H1 (cell line): Measurements from ENCODE around the gene TSHZ2. TPM values are rescaled to one million over a fixed set of nuclear protein-coding genes. Genes with fewer than 3 reads are reported as not detected.

Experiments used
- CTCF ChIA-PET: fragments of 300-600 bp; sonication (Branson Sonifier 250); formaldehyde crosslinking; loops from one replicate; lab custom pipeline; 2021; ENCODE audit not compliant: partially characterized antibody; lab: Charles Lee
- POLR2A ChIA-PET: fragments of 300-600 bp; sonication (Branson Sonifier 250); formaldehyde crosslinking; loops from one replicate; lab custom pipeline; 2021; ENCODE audit warnings: inconsistent platforms; ENCODE audit not compliant: partially characterized antibody; lab: Charles Lee
- DNase-seq, 2 experiments: peaks; one replicate each; pipeline versions ENCODE4 v3.0.0 to v3.0.0-alpha.2; 2010 to 2022; ENCODE audit warnings: low spot score in 2 of 2, low read depth in 1 of 2, mixed read lengths in 1 of 2
- FAIRE-seq: peaks from 2 replicates; lab custom pipeline; 2011; peaks lifted over from hg19 to GRCh38; lab: Jason Lieb, UNC
- H2AFZ ChIP-seq: 2 replicates; pipeline ENCODE4 v1.8.1; 2012; ENCODE audit warnings: low read length, inconsistent platforms
- H2AK5ac ChIP-seq: 2 replicates; pipeline ENCODE4 v1.6.1; 2013; ENCODE audit warnings: low read depth, low read length
- H2BK120ac ChIP-seq: replicated peaks from 2 replicates; pipeline ENCODE3; 2013; ENCODE audit warnings: low read depth, low read length, inconsistent platforms
- H2BK12ac ChIP-seq: 2 replicates; pipeline ENCODE4 v1.6.1; 2013; ENCODE audit warnings: low read depth, low read length
- H2BK15ac ChIP-seq: 2 replicates; pipeline ENCODE4 v1.6.1; 2013; ENCODE audit warnings: low read length
- H2BK20ac ChIP-seq: 2 replicates; pipeline ENCODE4 v1.6.1; 2013; ENCODE audit warnings: low read length
- H2BK5ac ChIP-seq: 2 replicates; pipeline ENCODE4 v1.6.1; 2013; ENCODE audit warnings: low read depth, low read length
- H3K14ac ChIP-seq: 2 replicates; pipeline ENCODE4 v1.6.1; 2013; ENCODE audit warnings: inconsistent platforms; ENCODE audit not compliant: insufficient read length
- H3K18ac ChIP-seq: 2 replicates; pipeline ENCODE4 v1.6.1; 2013; ENCODE audit warnings: low read length; ENCODE audit errors: extremely low read depth
- H3K23ac ChIP-seq: 2 replicates; pipeline ENCODE4 v1.6.1; 2013; ENCODE audit warnings: inconsistent platforms; ENCODE audit not compliant: insufficient read length
- H3K23me2 ChIP-seq: 2 replicates; pipeline ENCODE4 v1.6.1; 2013; ENCODE audit warnings: low read depth, low read length
- H3K27ac ChIP-seq: 2 replicates; pipeline ENCODE4 v1.6.1; 2011; ENCODE audit warnings: low read depth, low read length, inconsistent platforms
- H3K27me3 ChIP-seq, 4 experiments: replicated peaks in 1 of 4; 1 replicate in 1 of 4; 2 replicates in 3 of 4; pipeline versions ENCODE4 v1.6.1 to v1.8.1; 2011 to 2013; ENCODE audit warnings: low read length in 3 of 4, mild to moderate bottlenecking in 3 of 4, inconsistent platforms in 2 of 4, mixed read lengths in 2 of 4, moderate library complexity in 1 of 4; ENCODE audit not compliant: control insufficient read depth in 3 of 4, insufficient read depth in 3 of 4; ENCODE audit errors: extremely low read depth in 1 of 4
- H3K36me3 ChIP-seq, 4 experiments: 2 replicates each; pipeline versions ENCODE4 v1.6.1 to v1.8.1; 2011 to 2013; ENCODE audit warnings: mild to moderate bottlenecking in 4 of 4, low read length in 3 of 4, moderate library complexity in 2 of 4, control low read depth in 1 of 4, inconsistent platforms in 1 of 4; ENCODE audit not compliant: insufficient read depth in 4 of 4, control insufficient read depth in 2 of 4
- H3K4ac ChIP-seq: replicated peaks from 2 replicates; pipeline ENCODE3; 2013; ENCODE audit warnings: low read length, low read depth, mixed read lengths, inconsistent platforms; ENCODE audit not compliant: insufficient read length
- H3K4me1 ChIP-seq, 4 experiments: replicated peaks in 1 of 4; 1 replicate in 1 of 4; 2 replicates in 3 of 4; pipeline versions ENCODE4 v1.6.1 to v1.8.1; 2011 to 2013; ENCODE audit warnings: low read length in 3 of 4, inconsistent platforms in 2 of 4, mixed read lengths in 1 of 4; ENCODE audit not compliant: insufficient read depth in 4 of 4, control insufficient read depth in 3 of 4
- H3K4me2 ChIP-seq, 2 experiments: 2 replicates each; pipeline versions ENCODE4 v1.6.1 to v1.8.1; 2011 to 2013; ENCODE audit warnings: low read depth in 2 of 2, low read length in 2 of 2, control low read depth in 1 of 2, inconsistent platforms in 1 of 2, mild to moderate bottlenecking in 1 of 2; ENCODE audit not compliant: insufficient read depth in 1 of 2
- H3K4me3 ChIP-seq, 4 experiments: fragments of 200-600, 300-600 bp in 1 of 4; sonication (generic), shearing (Covaris generic), sonication (Bioruptor Twin) in 1 of 4; 2 replicates each; pipeline versions ENCODE4 v1.5.1 to v1.8.1; 2011 to 2016; ENCODE audit warnings: low read length in 4 of 4, low read depth in 3 of 4, control low read depth in 2 of 4, inconsistent platforms in 2 of 4, mild to moderate bottlenecking in 2 of 4, mixed read lengths in 1 of 4, moderate library complexity in 1 of 4; ENCODE audit not compliant: insufficient read depth in 2 of 4; ENCODE audit errors: extremely low read depth in 1 of 4
- H3K56ac ChIP-seq: replicated peaks from 2 replicates; pipeline ENCODE3; 2013; ENCODE audit warnings: low read depth, mild to moderate bottlenecking, mixed read lengths, low read length, inconsistent platforms; ENCODE audit not compliant: insufficient read length
- H3K79me1 ChIP-seq: 2 replicates; pipeline ENCODE4 v1.6.1; 2013; ENCODE audit warnings: low read depth, low read length, control low read depth
- H3K79me2 ChIP-seq, 2 experiments: 2 replicates each; pipeline versions ENCODE4 v1.6.1 to v1.8.1; 2012 to 2013; ENCODE audit warnings: low read length in 2 of 2, mild to moderate bottlenecking in 2 of 2, inconsistent platforms in 1 of 2; ENCODE audit not compliant: insufficient read depth in 2 of 2, control insufficient read depth in 1 of 2
- H3K9ac ChIP-seq, 4 experiments: replicated peaks in 1 of 4; 1 replicate in 1 of 4; 2 replicates in 3 of 4; pipeline versions ENCODE4 v1.6.1 to v1.8.1; 2011 to 2013; ENCODE audit warnings: low read depth in 3 of 4, low read length in 3 of 4, control low read depth in 2 of 4, mild to moderate bottlenecking in 2 of 4, moderate library complexity in 2 of 4, inconsistent platforms in 1 of 4; ENCODE audit errors: extremely low read depth in 1 of 4
- H3K9me3 ChIP-seq, 2 experiments: 2 replicates each; pipeline versions ENCODE4 v1.6.1 to v1.8.1; 2012 to 2013; ENCODE audit warnings: mild to moderate bottlenecking in 2 of 2, moderate library complexity in 2 of 2, control low read depth in 1 of 2, inconsistent platforms in 1 of 2, low read depth in 1 of 2, low read length in 1 of 2, mixed read lengths in 1 of 2; ENCODE audit not compliant: insufficient read depth in 2 of 2
- H4K20me1 ChIP-seq, 2 experiments: replicated peaks in 1 of 2; 2 replicates each; pipeline versions ENCODE3 to v1.8.1; 2011 to 2013; ENCODE audit warnings: inconsistent platforms in 2 of 2, low read length in 2 of 2, mild to moderate bottlenecking in 1 of 2; ENCODE audit not compliant: insufficient read depth in 2 of 2, control insufficient read depth in 1 of 2
- H4K5ac ChIP-seq: 2 replicates; pipeline ENCODE4 v1.6.1; 2013; ENCODE audit warnings: low read length, low read depth, mixed read lengths, inconsistent platforms; ENCODE audit not compliant: insufficient read length
- H4K8ac ChIP-seq: 2 replicates; pipeline ENCODE4 v1.8.0; 2013; ENCODE audit warnings: mild to moderate bottlenecking, moderate library complexity, low read length, inconsistent platforms; ENCODE audit not compliant: insufficient read depth; ENCODE audit errors: extremely low read depth
- H4K91ac ChIP-seq: replicated peaks from 2 replicates; pipeline ENCODE3; 2013; ENCODE audit warnings: low read length, mixed read lengths, inconsistent platforms; ENCODE audit not compliant: insufficient read length
- ATF2 ChIP-seq: IDR thresholded peaks from 2 replicates; pipeline ENCODE4 v1.6.1; 2012; ENCODE audit warnings: low read length, inconsistent platforms
- BCL11A ChIP-seq, 2 experiments: IDR thresholded peaks; one replicate each; pipeline ENCODE4 v1.6.1; 2011; ENCODE audit warnings: low read depth in 2 of 2, low read length in 2 of 2, mild to moderate bottlenecking in 2 of 2
- CBX8 ChIP-seq: fragments of 300-800, 300-1000 bp; sonication (generic); IDR thresholded peaks from 2 replicates; pipeline ENCODE4 v1.7.1; 2016; ENCODE audit warnings: low read depth, low read length, borderline replicate concordance
- CHD2 ChIP-seq: IDR thresholded peaks from 2 replicates; pipeline ENCODE4 v1.6.1; 2012; ENCODE audit warnings: low read length, improper control_type of control experiment
- CTBP2 ChIP-seq: IDR thresholded peaks from 2 replicates; pipeline ENCODE4 v1.7.0; 2011; ENCODE audit warnings: borderline replicate concordance, mild to moderate bottlenecking, moderate library complexity, mixed read lengths, low read length; ENCODE audit not compliant: insufficient read depth, insufficient read length
- FOSL1 ChIP-seq: IDR thresholded peaks from 2 replicates; pipeline ENCODE4 v1.6.1; 2011; ENCODE audit warnings: mild to moderate bottlenecking, low read depth, low read length, moderate library complexity; ENCODE audit not compliant: insufficient read depth
- HDAC6 ChIP-seq: IDR thresholded peaks from one replicate; pipeline ENCODE4 v1.7.1; 2012; ENCODE audit warnings: low read depth, mild to moderate bottlenecking, inconsistent platforms, low read length, moderate library complexity
- POLR2A ChIP-seq, 2 experiments: IDR thresholded peaks; 1 replicate in 1 of 2; 2 replicates in 1 of 2; pipeline ENCODE4 v1.6.1; 2011; ENCODE audit warnings: low read depth in 2 of 2, low read length in 2 of 2, mild to moderate bottlenecking in 2 of 2; ENCODE audit errors: control extremely low read depth in 1 of 2
- RAD21 ChIP-seq, 2 experiments: IDR thresholded peaks in 1 of 2; conservative IDR thresholded peaks in 1 of 2; 2 replicates each; pipeline ENCODE4 v1.6.1; 2011; ENCODE audit warnings: low read depth in 2 of 2, low read length in 2 of 2, improper control_type of control experiment in 1 of 2, inconsistent platforms in 1 of 2, mild to moderate bottlenecking in 1 of 2, moderate library complexity in 1 of 2
- SP2 ChIP-seq: IDR thresholded peaks from 2 replicates; pipeline ENCODE4 v1.6.1; 2012; ENCODE audit warnings: mild to moderate bottlenecking, low read length, inconsistent platforms
- TEAD4 ChIP-seq: IDR thresholded peaks from 2 replicates; pipeline ENCODE4 v1.6.1; 2012; ENCODE audit warnings: low read depth, low read length, inconsistent platforms, mixed read lengths
- USF2 ChIP-seq: IDR thresholded peaks from 2 replicates; pipeline ENCODE4 v1.6.1; 2011; ENCODE audit warnings: low read length, improper control_type of control experiment
- WGBS, 2 experiments: shearing (Covaris generic) in 1 of 2; methylation state at CpG; one replicate each; pipeline versions ENCODE4 v1.1.6 to v1.1.7; 2013 to 2015; ENCODE audit warnings: low lambda C conversion rate in 2 of 2, mixed read lengths in 2 of 2, inconsistent platforms in 1 of 2, low coverage in 1 of 2, missing lambda C conversion rate in 1 of 2; ENCODE audit not compliant: insufficient replicate concordance in 2 of 2, insufficient coverage in 1 of 2, insufficient read length in 1 of 2; ENCODE audit errors: extremely low coverage in 1 of 2, missing lambda C conversion rate in 1 of 2; 5-methylcytosine and 5-hydroxymethylcytosine counted together
- polyA plus RNA-seq, 7 experiments: library from polyadenylated mRNA; depleted of rRNA in 3 of 7; stranded (reverse) in 5 of 7; unstranded in 2 of 7; fragments of >200 nt in 5 of 7; fragments of 200-250 nt in 2 of 7; gene quantifications; 1 replicate in 5 of 7; 2 replicates in 1 of 7; 4 replicates in 1 of 7; pipeline versions ENCODE4 v1.2.1 to v1.2.3, GENCODE V29; 2011 to 2013; ENCODE audit warnings: missing spikeins in 2 of 7, mixed read lengths in 2 of 7
- total RNA-seq: library from RNA; stranded (reverse); fragmentation: NEBNext Ultra II Directional; extraction: Animal tissue kit (Norgen Biotek cat#: 25700); gene quantifications from 2 replicates; pipeline ENCODE4 v1.2.1, GENCODE V29; 2021

TSHZ2 gene
- total and polyA plus RNA-seq, 2 of the 8 experiments (the other 6 are each of a cell fraction or from before 2014, with no cell fraction given) = 0.14 to 0.30 TPM

GRCh38 chr20:53202777-53203176 lies 230.6 kb downstream of the TSHZ2 start:
- no peak overlapping the region for H2BK20ac ChIP-seq
- DNase-seq = no peak
- no peak overlapping the region for H3K18ac ChIP-seq
- ChIA-PET CTCF (interaction anchor here (0.8 to 2.6 kb wide), 10 partner anchors 10 to 345 kb away, joined by 3 to 9 read pairs (median 4); no protein-coding TSS in a partner anchor), POLR2A (no interaction called here)
- no peak overlapping the region for H4K91ac ChIP-seq
- H3K9ac ChIP-seq = no peak overlapping the region
- no peaks in the 10 kb centered on the region for H3K79me1 ChIP-seq
- no peaks in the 10 kb centered on the region for H3K9me3 ChIP-seq
- FAIRE-seq = no peak
- no peak overlapping the region for H2BK12ac ChIP-seq
- no peak overlapping the region for H4K5ac ChIP-seq
- no peaks in the 10 kb centered on the region for H4K20me1 ChIP-seq
- no peak overlapping the region for H3K23ac ChIP-seq
- H3K27me3 ChIP-seq = no peaks in the 10 kb centered on the region
- WGBS, 2 experiments = 97% methylated on average over 3 of the region's 3 CpGs; no CpG with 5 or more reads in 1 of the 2 experiments
- no peak overlapping the region for H3K56ac ChIP-seq
- H3K4me1 ChIP-seq = no peaks in the 10 kb centered on the region
- H3K14ac ChIP-seq = no peak overlapping the region
- no peak overlapping the region for H2AFZ ChIP-seq
- no peak overlapping the region for H3K4me3 ChIP-seq
- no peak overlapping the region for H2BK5ac ChIP-seq
- no peak overlapping the region for H4K8ac ChIP-seq
- H3K79me2 ChIP-seq = no peaks in the 10 kb centered on the region
- H2BK120ac ChIP-seq = no peak overlapping the region
- no peak overlapping the region for H2BK15ac ChIP-seq
- H3K4me2 ChIP-seq = no peak overlapping the region
- H3K36me3 ChIP-seq = no peaks in the 10 kb centered on the region
- H3K27ac ChIP-seq = no peak overlapping the region
- H3K23me2 ChIP-seq = no peaks in the 10 kb centered on the region
- no peak overlapping the region for H2AK5ac ChIP-seq
- H3K4ac ChIP-seq = no peak overlapping the region
- no peak for TF ChIP-seq BCL11A (IDR thresholded peaks at IDR 0.05; ENCODE audit: low read depth in 2 of 2, low read length in 2 of 2)
- no peak for TF ChIP-seq POLR2A (IDR thresholded peaks at IDR 0.05; ENCODE audit: control extremely low read depth in 1 of 2, low read depth in 2 of 2, low read length in 2 of 2)
- no peak for TF ChIP-seq SP2
- no peak for TF ChIP-seq USF2
- no peak for TF ChIP-seq CTBP2
- no peak for TF ChIP-seq HDAC6
- TF ChIP-seq RAD21 (IDR thresholded peaks at IDR 0.05 in 1 of 2, conservative IDR thresholded peaks at IDR 0.05 in 1 of 2; ENCODE audit: low read depth in 2 of 2, low read length in 2 of 2) = no peak
- TF ChIP-seq CHD2 = no peak
- no peak for TF ChIP-seq FOSL1
- TF ChIP-seq ATF2 = no peak
- no peak for TF ChIP-seq TEAD4
- TF ChIP-seq CBX8 = no peak
